Mucosa of descending colon (tissue), 3 donors: Measurements from ENCODE around the gene NECTIN2. TPM values are rescaled to one million over a fixed set of nuclear protein-coding genes. Genes with fewer than 3 reads are reported as not detected.
"Not testable (repeated sequence)": the region's sequence is repeated elsewhere in the genome, so short reads cannot be mapped to it uniquely, and the experiment has no call there.

ENCODE experiments used
- ATAC-seq: fragments of 200-7000 bp; cut with Tn5 transposase; one replicate; pipeline ENCODE4 v1.9.1; 2020; ENCODE audit warnings: mild to moderate bottlenecking, moderate library complexity
- DNase-seq, 3 donors: peaks; one replicate each; pipeline ENCODE4 v3.0.0-alpha.2; 2020
- H3K36me3 ChIP-seq: fragments of 200-600 bp; one replicate; pipeline ENCODE4 v1.8.0; 2021; ENCODE audit warnings: low read depth, mild to moderate bottlenecking
- H3K4me1 ChIP-seq: fragments of 200-600 bp; one replicate; pipeline ENCODE4 v1.8.0; 2021; ENCODE audit warnings: low read depth, mild to moderate bottlenecking
- H3K4me3 ChIP-seq: fragments of 200-600 bp; one replicate; pipeline ENCODE4 v1.8.0; 2021; ENCODE audit warnings: mild to moderate bottlenecking
- H3K9me3 ChIP-seq: fragments of 200-600 bp; one replicate; pipeline ENCODE4 v1.8.0; 2021; ENCODE audit warnings: mild to moderate bottlenecking
- intact Hi-C, 2 donors: fragments of 100-400 bp; cut with DNase I in 1 of 2; cut with micrococcal nuclease in 1 of 2; formaldehyde crosslinking; loops; one replicate each; pipeline versions ENCODE4 v1.11.0 to v1.11.1; 2022; cut with DNase I, micrococcal nuclease
- total RNA-seq, 3 donors: library from RNA; stranded (reverse); fragmentation: NEBNext Ultra II Directional in 2 of 3; extraction: Animal tissue kit (Norgen Biotek cat#: 25700) in 2 of 3; gene quantifications; one replicate each; pipeline versions ENCODE4 v1.2.1 to v1.2.4, GENCODE V29; 2021 to 2023
- TF ChIP-seq, protein P1 (sequence below): fragments of 200-600 bp; IDR thresholded peaks from one replicate; pipeline ENCODE4 v1.8.0; 2022; ENCODE audit warnings: antibody characterized with exemption, mild to moderate bottlenecking
- donor health status: DM: no; HTN: no; CAD: no; lungs with moderate emphysema.
- donor health status: DM: no; HTN: no; CAD: no.
- donor health status: DM: no; HTN: yes; CAD: no.

NECTIN2 gene
- total RNA-seq, 3 donors from 2014 or later: 65.3 to 109 (median 98.8) TPM

DNA sequence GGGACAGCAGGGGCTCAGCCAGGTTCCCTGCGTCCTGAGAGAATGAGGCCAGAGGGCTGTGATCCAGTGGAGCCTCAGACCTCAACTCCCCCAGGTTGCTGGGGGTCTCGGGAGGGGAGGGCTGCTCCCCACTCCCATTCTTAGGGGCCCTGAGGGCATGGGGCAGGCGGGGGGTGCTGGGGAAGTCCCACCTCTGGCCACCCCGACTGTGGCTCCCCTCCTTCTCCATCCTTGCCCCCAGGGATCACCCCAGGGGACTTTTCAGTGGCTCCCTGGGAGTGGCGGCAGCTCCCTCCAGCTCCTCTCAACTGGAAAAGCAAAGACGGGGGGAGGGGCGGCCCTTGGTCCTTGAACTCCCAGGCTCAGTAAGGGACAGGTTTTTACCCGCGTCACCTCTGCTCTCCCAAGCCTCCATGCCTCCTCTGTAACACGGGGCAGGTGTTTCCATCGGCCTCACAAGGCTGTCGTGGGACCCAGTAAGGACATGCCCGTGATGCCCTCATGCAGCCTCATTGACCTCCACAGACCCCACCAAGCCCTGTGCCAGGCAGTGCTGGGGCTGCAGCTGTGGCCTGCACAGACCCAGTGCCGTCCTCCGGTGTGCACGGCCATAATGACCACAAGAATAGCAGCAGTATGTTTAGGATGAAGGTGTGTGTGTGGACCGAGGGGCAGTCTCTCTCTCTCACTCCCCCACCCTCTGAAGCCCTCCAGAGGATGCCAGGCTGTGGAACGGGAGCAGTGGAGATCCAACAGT, 33.4 kb downstream of the NECTIN2 start:
- no peak overlapping the region for H3K4me3 ChIP-seq
- intact Hi-C loops: no loop called here
- no peak for ATAC-seq
- DNase-seq: no peak
- no peaks in the 10 kb centered on the region for H3K36me3 ChIP-seq
- no peaks in the 10 kb centered on the region for H3K9me3 ChIP-seq
- TF ChIP-seq, protein P1, sequence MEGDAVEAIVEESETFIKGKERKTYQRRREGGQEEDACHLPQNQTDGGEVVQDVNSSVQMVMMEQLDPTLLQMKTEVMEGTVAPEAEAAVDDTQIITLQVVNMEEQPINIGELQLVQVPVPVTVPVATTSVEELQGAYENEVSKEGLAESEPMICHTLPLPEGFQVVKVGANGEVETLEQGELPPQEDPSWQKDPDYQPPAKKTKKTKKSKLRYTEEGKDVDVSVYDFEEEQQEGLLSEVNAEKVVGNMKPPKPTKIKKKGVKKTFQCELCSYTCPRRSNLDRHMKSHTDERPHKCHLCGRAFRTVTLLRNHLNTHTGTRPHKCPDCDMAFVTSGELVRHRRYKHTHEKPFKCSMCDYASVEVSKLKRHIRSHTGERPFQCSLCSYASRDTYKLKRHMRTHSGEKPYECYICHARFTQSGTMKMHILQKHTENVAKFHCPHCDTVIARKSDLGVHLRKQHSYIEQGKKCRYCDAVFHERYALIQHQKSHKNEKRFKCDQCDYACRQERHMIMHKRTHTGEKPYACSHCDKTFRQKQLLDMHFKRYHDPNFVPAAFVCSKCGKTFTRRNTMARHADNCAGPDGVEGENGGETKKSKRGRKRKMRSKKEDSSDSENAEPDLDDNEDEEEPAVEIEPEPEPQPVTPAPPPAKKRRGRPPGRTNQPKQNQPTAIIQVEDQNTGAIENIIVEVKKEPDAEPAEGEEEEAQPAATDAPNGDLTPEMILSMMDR: no peak
- peaks cover 11% of the 10 kb centered on the region for H3K4me1 ChIP-seq

DNA sequence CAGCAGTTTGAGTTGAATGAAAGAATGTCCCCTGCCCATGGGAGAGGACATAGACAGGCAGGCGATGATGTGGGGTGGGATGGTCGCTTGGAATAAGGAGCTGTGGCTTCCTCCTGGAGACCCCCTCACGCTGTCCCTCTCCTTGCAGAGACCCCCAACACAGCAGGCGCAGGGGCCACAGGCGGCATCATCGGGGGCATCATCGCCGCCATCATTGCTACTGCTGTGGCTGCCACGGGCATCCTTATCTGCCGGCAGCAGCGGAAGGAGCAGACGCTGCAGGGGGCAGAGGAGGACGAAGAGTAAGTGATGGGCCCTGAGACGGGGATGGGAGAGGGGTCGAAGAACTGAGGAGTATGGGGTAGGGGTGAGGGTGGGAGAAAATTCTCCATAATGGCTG, 36.0 kb downstream of the NECTIN2 start:
- TF ChIP-seq, protein P1: no peak
- no peaks in the 10 kb centered on the region for H3K4me1 ChIP-seq
- intact Hi-C loops: no loop called here
- H3K9me3 ChIP-seq: no peaks in the 10 kb centered on the region
- DNase-seq (no peak), ATAC-seq (no peak)
- no peaks in the 10 kb centered on the region for H3K36me3 ChIP-seq
- no peak overlapping the region for H3K4me3 ChIP-seq

DNA sequence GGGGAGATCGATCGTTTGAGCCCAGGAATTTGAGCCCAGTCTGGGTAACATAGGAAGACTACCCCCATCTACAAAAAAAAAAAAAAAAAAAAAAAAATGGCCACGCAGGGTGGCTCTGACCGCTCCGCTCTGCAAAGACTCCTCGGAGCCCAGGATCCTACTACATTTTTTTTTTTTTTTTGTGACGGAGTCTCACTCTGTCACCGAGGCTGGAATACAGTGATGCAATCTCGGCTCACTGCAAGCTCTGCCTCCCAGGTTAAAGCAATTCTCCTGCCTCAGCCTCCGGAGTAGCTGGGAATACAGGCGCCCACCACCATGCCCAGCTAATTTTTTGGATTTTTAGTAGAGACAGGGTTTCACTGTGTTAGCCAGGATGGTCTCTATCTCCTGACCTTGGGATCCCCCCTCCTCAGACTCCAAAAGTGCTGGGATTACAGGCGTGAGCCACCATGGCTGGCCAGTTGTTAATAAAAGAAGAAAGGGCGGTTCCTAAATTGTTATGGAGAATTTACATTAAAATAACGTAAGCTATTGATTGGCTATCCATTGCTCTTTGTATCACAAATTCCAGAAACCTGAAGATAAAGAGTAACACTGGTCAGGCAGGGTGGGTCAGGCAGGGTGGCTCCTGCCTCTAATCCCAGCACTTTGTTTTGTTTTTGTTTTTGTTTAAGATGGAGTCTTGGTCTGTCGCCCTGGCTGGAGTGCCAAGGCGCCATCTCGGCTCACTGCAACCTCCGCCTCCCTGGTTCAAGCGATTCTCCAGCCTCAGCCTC, 36.7 kb downstream of the NECTIN2 start:
- H3K4me3 ChIP-seq, ATAC-seq, H3K9me3 ChIP-seq, intact Hi-C loops, DNase-seq, H3K4me1 ChIP-seq, H3K36me3 ChIP-seq: not testable (repeated sequence)

DNA sequence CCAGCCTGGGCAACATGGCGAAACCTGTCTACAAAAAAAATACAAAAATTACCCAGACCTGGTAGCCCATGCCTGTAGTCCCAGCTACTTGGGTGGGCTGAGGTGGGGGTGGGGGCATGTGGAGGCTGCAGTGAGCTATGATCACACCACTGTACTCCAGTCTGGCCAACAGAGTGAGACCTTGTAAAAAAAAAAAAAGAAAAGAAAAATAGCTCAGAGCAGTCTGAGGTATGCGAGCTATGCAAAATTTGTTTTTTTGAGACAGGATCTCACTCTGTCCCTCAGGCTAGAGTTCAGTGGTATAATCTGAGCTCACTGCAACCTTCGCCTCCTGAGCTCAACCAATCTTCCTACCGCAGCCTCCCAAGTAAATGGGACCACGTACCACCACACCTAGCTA, 37.8 kb downstream of the NECTIN2 start:
- Histone ChIP-seq H3K36me3 (no peaks in the 10 kb centered on the region), H3K4me3 (no peak overlapping the region), H3K4me1 (no peaks in the 10 kb centered on the region), H3K9me3 (no peaks in the 10 kb centered on the region)
- no peak for DNase-seq
- no peak for ATAC-seq
- TF ChIP-seq, protein P1: no peak
- intact Hi-C loops: no loop called here

DNA sequence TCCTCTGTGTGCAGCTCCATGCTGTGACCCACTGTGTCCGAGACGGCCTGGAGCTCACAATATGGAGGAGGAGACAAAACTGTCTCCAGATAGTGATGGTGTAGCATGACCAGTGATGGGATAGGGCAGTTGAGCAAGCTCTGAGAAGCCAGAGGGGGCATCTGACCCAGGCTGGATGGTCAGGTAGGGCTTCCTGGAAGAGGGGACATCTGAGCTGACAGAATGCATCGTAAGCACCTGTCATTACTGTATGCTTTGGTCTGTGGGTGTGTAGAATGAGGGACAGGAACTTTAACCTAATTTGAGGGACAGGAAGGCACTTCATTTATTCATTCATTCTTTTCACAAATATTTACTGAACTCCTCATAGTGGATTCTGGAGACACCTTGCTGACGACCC, 38.5 kb downstream of the NECTIN2 start:
- H3K4me3 ChIP-seq: no peak overlapping the region

More for the DNA sequence above, 38.5 kb downstream of the NECTIN2 start:
- Histone ChIP-seq H3K4me1 (no peaks in the 10 kb centered on the region), H3K36me3 (no peaks in the 10 kb centered on the region), H3K9me3 (no peaks in the 10 kb centered on the region)
- intact Hi-C loops: no loop called here
- TF ChIP-seq, protein P1: no peak
- ATAC-seq (no peak), DNase-seq (no peak)
